Epidermal melanocyte (primary cell): ENCODE data around the gene SETD9.
A peak's percentile ranks its signal among the peaks of the same experiment; 100 is the strongest.

Experiments used
- DNase-seq: peaks from one replicate; pipeline ENCODE4 v3.0.0; 2011; ENCODE audit warnings: low spot score; ENCODE audit not compliant: insufficient read length

Gene SETD9

GRCh38 chr5:56909294-56910209 is at the start of gene SETD9:
TSS of gene SETD9 (plus strand) at chr5:56909596. CDS start at chr5:56909646, 50 bp downstream.
- DNase-seq = peak; percentile 84

GRCh38 chr5:56861893-56862485 is 47.4 kb upstream of the SETD9 start:
- DNase-seq = no peak

GRCh38 chr5:56862909-56863308 is 46.5 kb upstream of the SETD9 start:
- DNase-seq = no peak

- DNase-seq = no peak
These were observed 37.6 kb upstream of the SETD9 start for GRCh38 chr5:56871777-56872176.

- DNase-seq = no peak
These were observed 36.3 kb upstream of the SETD9 start for GRCh38 chr5:56873056-56873455.

- DNase-seq = no peak
These were observed 33.1 kb upstream of the SETD9 start for GRCh38 chr5:56876327-56876726.

GRCh38 chr5:56881571-56881970 is 27.8 kb upstream of the SETD9 start:
- no peak for DNase-seq

- DNase-seq = no peak
These were observed 16.0 kb upstream of the SETD9 start for GRCh38 chr5:56893251-56893951.

- DNase-seq = no peak
These were observed 12.6 kb upstream of the SETD9 start for GRCh38 chr5:56896763-56897162.

- no peak for DNase-seq
These were observed 11.2 kb upstream of the SETD9 start for GRCh38 chr5:56898213-56898612.

- no peak for DNase-seq
These were observed 9.0 kb upstream of the SETD9 start for GRCh38 chr5:56900395-56900794.

GRCh38 chr5:56900858-56901578 is 8.4 kb upstream of the SETD9 start:
- peak; percentile 52 for DNase-seq

GRCh38 chr5:56908942-56909293 is 478 bp upstream of the SETD9 start:
- DNase-seq = no peak

GRCh38 chr5:56910210-56910965 is 992 bp downstream of the SETD9 start:
- no peak for DNase-seq

- DNase-seq = no peak
These were observed 4.4 kb downstream of the SETD9 start for GRCh38 chr5:56913766-56914165.

GRCh38 chr5:56914678-56915077 is 5.3 kb downstream of the SETD9 start:
- no peak for DNase-seq

- DNase-seq = no peak
These were observed 8.1 kb downstream of the SETD9 start for GRCh38 chr5:56917534-56917933.

- DNase-seq = no peak
These were observed 8.7 kb downstream of the SETD9 start for GRCh38 chr5:56918054-56918453.

GRCh38 chr5:56919942-56920662 is 10.7 kb downstream of the SETD9 start:
- no peak for DNase-seq

- no peak for DNase-seq
These were observed 13.5 kb downstream of the SETD9 start for GRCh38 chr5:56922922-56923321.
